ENCODE results near the gene TUBB8.
"Not testable (repeated sequence)": the region's sequence is repeated elsewhere in the genome, so short reads cannot be mapped to it uniquely, and the experiment has no call there.

The TUBB8 gene

DNA sequence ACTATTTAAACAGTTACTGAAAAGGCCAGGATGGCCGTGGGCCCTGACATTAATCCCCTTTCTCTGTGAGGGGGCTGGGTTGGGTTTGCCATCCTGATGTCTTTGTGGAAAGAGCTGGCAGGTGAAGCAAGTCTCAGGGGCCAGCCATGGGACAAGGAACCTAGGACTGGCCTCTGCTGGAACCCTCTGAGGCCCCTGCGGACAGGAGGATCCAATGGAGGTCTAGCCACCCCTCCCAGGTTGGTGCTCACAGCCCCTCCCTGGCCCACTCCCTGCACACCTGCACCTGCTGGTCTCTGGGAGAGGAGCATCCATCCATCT lies 35.8 kb downstream of the TUBB8 start:
- not testable (repeated sequence) for DNase-seq

DNA sequence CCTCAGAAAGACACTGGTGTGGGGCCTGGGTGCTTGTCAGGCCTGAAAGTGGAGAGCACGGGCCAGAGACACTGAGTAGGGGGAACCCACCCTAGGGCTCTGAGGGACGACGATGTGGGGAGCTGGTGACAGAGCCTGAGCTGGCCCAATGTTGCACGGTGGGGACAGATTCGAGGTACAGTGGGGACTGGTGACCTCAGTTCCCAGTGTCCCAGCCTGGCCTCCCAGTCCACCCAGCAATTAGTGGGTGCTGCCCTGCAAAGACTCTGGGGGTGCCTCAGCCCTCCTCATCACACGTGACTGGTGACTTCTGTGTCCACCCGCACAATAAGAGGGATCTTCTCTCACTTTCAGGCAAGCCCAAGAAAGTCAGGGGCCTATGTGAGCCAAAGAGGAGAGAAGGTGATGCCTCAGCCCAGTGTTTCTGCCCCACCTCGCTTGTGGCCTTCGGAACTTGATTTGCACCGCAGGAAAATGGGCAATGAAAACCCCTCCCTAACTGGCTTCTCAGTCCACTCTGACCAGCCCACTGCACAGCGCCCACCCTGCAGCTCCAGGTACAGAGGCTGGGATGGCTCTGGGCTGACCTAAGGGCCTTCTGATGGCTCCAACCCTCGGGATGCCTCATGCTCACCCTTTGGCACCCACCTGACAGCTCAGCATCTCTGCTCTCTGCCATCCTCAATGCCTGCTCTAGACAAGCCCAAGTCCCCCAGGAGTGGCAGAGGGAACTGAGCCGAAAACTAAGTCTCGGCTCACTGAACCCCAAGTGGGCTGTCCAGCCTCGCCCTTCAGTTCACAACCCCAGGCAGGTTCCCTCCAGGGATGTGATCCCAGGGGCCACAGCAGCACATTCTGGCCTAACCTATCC lies 36.4 kb downstream of the TUBB8 start:
- DNase-seq = not testable (repeated sequence)

DNA sequence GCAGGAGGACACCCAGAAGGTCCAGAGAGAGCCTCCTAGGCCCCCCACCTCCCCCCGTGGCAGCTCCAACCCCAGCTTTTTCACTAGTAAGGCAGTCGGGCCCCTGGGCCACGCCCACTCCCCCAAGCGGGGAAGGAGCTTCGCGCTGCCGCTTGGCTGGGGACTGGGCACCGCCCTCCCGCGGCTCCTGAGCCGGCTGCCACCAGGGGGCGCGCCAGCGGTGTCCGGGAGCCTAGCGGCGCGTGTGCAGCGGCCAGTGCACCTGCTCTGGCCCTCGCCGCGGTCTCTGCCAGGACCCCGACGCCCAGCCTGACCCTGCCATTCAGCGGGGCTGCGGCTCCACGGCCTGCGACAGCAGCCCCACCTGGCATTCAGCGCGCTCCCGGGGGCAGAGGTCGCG lies 37.8 kb downstream of the TUBB8 start:
- DNase-seq = not testable (repeated sequence)

DNA sequence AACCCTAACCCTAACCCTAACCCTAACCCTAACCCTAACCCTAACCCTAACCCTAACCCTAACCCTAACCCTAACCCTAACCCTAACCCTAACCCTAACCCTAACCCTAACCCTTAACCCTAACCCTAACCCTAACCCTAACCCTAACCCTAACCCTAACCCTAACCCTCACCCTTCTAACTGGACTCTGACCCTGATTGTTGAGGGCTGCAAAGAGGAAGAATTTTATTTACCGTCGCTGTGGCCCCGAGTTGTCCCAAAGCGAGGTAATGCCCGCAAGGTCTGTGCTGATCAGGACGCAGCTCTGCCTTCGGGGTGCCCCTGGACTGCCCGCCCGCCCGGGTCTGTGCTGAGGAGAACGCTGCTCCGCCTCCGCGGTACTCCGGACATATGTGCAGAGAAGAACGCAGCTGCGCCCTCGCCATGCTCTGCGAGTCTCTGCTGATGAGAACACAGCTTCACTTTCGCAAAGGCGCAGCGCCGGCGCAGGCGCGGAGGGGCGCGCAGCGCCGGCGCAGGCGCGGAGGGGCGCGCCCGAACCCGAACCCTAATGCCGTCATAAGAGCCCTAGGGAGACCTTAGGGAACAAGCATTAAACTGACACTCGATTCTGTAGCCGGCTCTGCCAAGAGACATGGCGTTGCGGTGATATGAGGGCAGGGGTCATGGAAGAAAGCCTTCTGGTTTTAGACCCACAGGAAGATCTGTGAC lies 38.7 kb downstream of the TUBB8 start:
- DNase-seq = not testable (repeated sequence)

Measured in NCI-H1694 treated with DMSO at 0.1 percent for 48 hours (cell line).